CD8-positive, alpha-beta memory T cell (primary cell): Measurements from ENCODE around the gene VWA8. TPM values are rescaled to one million over a fixed set of nuclear protein-coding genes. Genes with fewer than 3 reads are reported as not detected.
"Not testable (repeated sequence)": the region's sequence is repeated elsewhere in the genome, so short reads cannot be mapped to it uniquely, and the experiment has no call there.

Experiments used
- CTCF ChIA-PET: fragments of 350-600 bp; sonication (Branson Sonifier 250); formaldehyde crosslinking; loops from one replicate; lab custom pipeline; 2021; ENCODE audit warnings: antibody characterized with exemption; lab: Charles Lee
- POLR2A ChIA-PET: fragments of 350-600 bp; sonication (Branson Sonifier 250); formaldehyde crosslinking; loops from one replicate; lab custom pipeline; 2021; ENCODE audit warnings: antibody characterized with exemption; lab: Charles Lee
- DNase-seq, 5 donors: peaks; one replicate each; pipeline versions ENCODE4 v3.0.0 to v3.0.0-alpha.2; 2020 to 2022; ENCODE audit warnings: mixed read lengths in 1 of 5
- H3K27ac ChIP-seq: one replicate; pipeline ENCODE4 v1.7.0; 2013; ENCODE audit warnings: low read depth, mild to moderate bottlenecking, low read length, moderate library complexity
- H3K27me3 ChIP-seq: 2 replicates; pipeline ENCODE4 v1.7.0; 2013; ENCODE audit warnings: low read length, mild to moderate bottlenecking; ENCODE audit not compliant: insufficient read depth, poor library complexity, severe bottlenecking
- H3K36me3 ChIP-seq: 2 replicates; pipeline ENCODE4 v1.7.0; 2013; ENCODE audit warnings: mild to moderate bottlenecking, low read length, moderate library complexity; ENCODE audit not compliant: insufficient read depth
- H3K4me1 ChIP-seq: 2 replicates; pipeline ENCODE4 v1.7.0; 2013; ENCODE audit warnings: mild to moderate bottlenecking, low read length, moderate library complexity; ENCODE audit not compliant: insufficient read depth
- H3K4me3 ChIP-seq: 2 replicates; pipeline ENCODE4 v1.7.0; 2013; ENCODE audit warnings: mild to moderate bottlenecking, low read length
- H3K9me3 ChIP-seq: 2 replicates; pipeline ENCODE4 v1.7.0; 2013; ENCODE audit warnings: mild to moderate bottlenecking, low read length
- H3K27ac Mint-ChIP-seq, 8 donors: one replicate each; pipeline ENCODE4 v1.8.0; 2020 to 2021; ENCODE audit warnings: mixed read lengths in 8 of 8, mild to moderate bottlenecking in 6 of 8, inconsistent platforms in 3 of 8, moderate library complexity in 3 of 8
- H3K27me3 Mint-ChIP-seq, 2 donors: one replicate each; pipeline ENCODE4 v1.8.0; 2020 to 2021; ENCODE audit warnings: mixed read lengths in 2 of 2, mild to moderate bottlenecking in 1 of 2, moderate library complexity in 1 of 2
- H3K36me3 Mint-ChIP-seq, 3 donors: one replicate each; pipeline ENCODE4 v1.8.0; 2020 to 2021; ENCODE audit warnings: mixed read lengths in 3 of 3, inconsistent platforms in 1 of 3, mild to moderate bottlenecking in 1 of 3
- H3K4me1 Mint-ChIP-seq, 3 donors: one replicate each; pipeline ENCODE4 v1.8.0; 2020 to 2021; ENCODE audit warnings: mixed read lengths in 3 of 3, inconsistent platforms in 1 of 3, mild to moderate bottlenecking in 1 of 3
- H3K4me3 Mint-ChIP-seq, 7 donors: one replicate each; pipeline ENCODE4 v1.8.0; 2020 to 2021; ENCODE audit warnings: mixed read lengths in 7 of 7, mild to moderate bottlenecking in 6 of 7, moderate library complexity in 4 of 7, inconsistent platforms in 2 of 7
- H3K9me3 Mint-ChIP-seq, 5 donors: one replicate each; pipeline ENCODE4 v1.8.0; 2020 to 2022; ENCODE audit warnings: mixed read lengths in 5 of 5, mild to moderate bottlenecking in 3 of 5, moderate library complexity in 2 of 5, inconsistent platforms in 1 of 5
- polyA plus RNA-seq: library from polyadenylated mRNA; unstranded; fragments of 300-500 nt; fragmentation: Illumina TruSeq; gene quantifications from one replicate; pipeline ENCODE4 v1.2.3, GENCODE V29; 2021
- total RNA-seq, 2 experiments: library from RNA; stranded (reverse); gene quantifications; one replicate each; pipeline ENCODE4 v1.2.3, GENCODE V29; 2021

Gene VWA8
- total and polyA plus RNA-seq, 3 experiments from 2014 or later, result 6.9 to 21.3 (median 21.2) TPM

DNA sequence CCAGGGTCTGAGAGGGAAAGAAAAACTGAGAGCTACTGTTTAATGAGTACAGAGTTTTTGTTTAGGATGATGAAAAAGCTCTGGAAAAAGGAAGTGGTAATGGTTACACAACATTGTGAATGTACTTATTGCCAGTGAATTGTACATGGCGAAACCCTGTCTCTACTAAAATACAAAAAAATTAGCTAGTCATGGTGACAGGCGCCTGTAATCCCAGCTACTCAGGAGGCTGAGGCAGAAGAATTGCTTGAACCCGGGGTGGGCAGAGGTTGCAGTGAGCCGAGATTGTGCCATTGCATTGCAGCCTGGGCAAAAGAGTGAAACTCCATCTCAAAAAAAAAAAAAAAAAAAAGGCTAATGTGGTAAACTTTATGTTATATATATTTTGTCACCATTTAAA is 96.3 kb downstream of the VWA8 start:
- DNase-seq, result no peak
- Mint-ChIP-seq H3K4me3 (no peak overlapping the region), H3K27me3 (no peaks in the 10 kb centered on the region), H3K4me1 (peaks cover 11 to 13% (median 13%) of the 10 kb centered on the region in 3 donors), H3K36me3 (peaks cover 5 to 64% (median 23%) of the 10 kb centered on the region in 3 donors), H3K9me3 (no peaks in the 10 kb centered on the region), H3K27ac (no peak overlapping the region)
- H3K4me3 ChIP-seq, result no peak overlapping the region
- no peaks in the 10 kb centered on the region for H3K4me1 ChIP-seq
- no peaks in the 10 kb centered on the region for H3K9me3 ChIP-seq
- ChIA-PET CTCF (no interaction called here), POLR2A (no interaction called here)
- H3K27me3 ChIP-seq, result no peaks in the 10 kb centered on the region
- H3K27ac ChIP-seq, result no peak overlapping the region
- H3K36me3 ChIP-seq, result peaks cover 5% of the 10 kb centered on the region

DNA sequence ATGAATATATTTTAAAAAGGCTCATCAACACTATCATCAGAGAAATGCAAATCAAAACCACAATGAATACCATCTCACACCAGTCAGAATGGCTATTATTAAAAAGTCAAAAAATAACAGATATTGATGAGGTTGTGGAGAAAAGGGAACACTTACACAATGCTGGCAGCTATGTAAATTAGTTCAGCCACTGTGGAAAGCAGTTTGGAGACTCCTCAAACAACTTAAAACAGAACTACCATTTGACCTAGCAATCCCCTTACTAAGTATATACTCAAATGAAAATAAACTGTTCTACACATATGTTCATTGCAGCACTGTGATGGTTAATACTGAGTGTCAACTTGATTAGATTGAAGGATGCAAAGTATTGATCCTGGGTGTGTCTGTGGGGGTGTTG is 98.2 kb downstream of the VWA8 start:
- POLR2A ChIA-PET, result interaction anchor here (0.6 kb wide), 1 partner anchor 88 kb away, joined by 3 read pairs; no protein-coding TSS in a partner anchor
- CTCF ChIA-PET, result not testable (repeated sequence)
- peaks cover 15 to 73% (median 29%) of the 10 kb centered on the region in 3 donors for H3K36me3 Mint-ChIP-seq

DNA sequence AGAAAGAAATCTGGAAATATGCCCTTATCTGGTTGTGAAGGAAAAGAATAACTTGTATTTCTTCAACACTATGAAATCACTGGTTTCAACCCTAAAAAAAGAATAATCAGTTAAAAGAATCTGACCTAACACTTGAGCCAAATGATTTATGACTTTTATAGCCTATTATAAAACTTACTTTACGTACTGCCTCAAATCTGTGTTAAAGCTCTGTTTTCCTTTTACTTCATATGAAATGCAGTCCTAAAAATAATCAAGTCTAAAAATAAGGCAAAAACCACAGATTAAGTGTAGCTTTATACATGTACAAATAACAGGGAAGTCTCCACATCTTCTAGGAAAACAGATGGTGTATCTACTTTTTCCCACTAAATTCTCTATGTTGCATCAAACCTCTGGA is 101.3 kb downstream of the VWA8 start:
- Histone ChIP-seq H3K9me3 (no peaks in the 10 kb centered on the region), H3K27me3 (no peaks in the 10 kb centered on the region), H3K4me3 (no peak overlapping the region), H3K36me3 (peaks cover 5% of the 10 kb centered on the region), H3K27ac (no peak overlapping the region), H3K4me1 (no peaks in the 10 kb centered on the region)
- CTCF ChIA-PET, result no interaction called here
- Mint-ChIP-seq H3K27ac (no peak overlapping the region), H3K36me3 (peaks cover 21 to 72% (median 25%) of the 10 kb centered on the region in 3 donors), H3K27me3 (no peaks in the 10 kb centered on the region), H3K9me3 (no peaks in the 10 kb centered on the region), H3K4me3 (no peak overlapping the region), H3K4me1 (peaks cover 11 to 13% (median 13%) of the 10 kb centered on the region in 3 donors)
- POLR2A ChIA-PET, result no interaction called here
- no peak for DNase-seq

More for the DNA sequence above, 98.2 kb downstream of the VWA8 start:
- H3K4me1 ChIP-seq, DNase-seq, H3K9me3 Mint-ChIP-seq, H3K36me3 ChIP-seq, H3K9me3 ChIP-seq, H3K4me3 Mint-ChIP-seq, H3K27me3 ChIP-seq, H3K4me3 ChIP-seq, H3K27ac ChIP-seq, H3K27me3 Mint-ChIP-seq: not testable (repeated sequence)
- peaks cover 11 to 13% (median 13%) of the 10 kb centered on the region in 3 donors for H3K4me1 Mint-ChIP-seq
- H3K27ac Mint-ChIP-seq, result peak overlapping the region in 1 of 8 donors; percentile 36

DNA sequence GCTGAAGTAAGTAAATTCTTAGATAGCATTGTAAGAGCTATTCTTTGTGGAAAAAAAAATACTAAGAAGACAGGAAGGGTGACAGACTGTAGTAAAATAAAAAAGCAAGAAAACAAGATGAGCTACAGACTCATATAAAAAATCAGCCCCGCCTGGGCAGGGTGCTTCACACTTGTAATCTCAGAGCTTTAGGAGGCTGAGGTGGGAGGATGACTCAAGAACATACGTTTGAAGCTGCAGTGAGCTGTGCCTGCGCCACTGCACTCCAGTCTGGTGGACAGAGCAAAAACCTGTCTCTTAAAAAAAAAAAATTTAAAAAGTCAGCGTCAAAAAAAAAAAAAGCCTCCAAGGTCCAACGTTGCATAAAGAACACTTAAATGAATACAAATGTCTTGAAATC is 102.1 kb downstream of the VWA8 start:
- Histone ChIP-seq H3K27me3 (no peaks in the 10 kb centered on the region), H3K9me3 (no peaks in the 10 kb centered on the region), H3K36me3 (peaks cover 5% of the 10 kb centered on the region), H3K4me1 (no peaks in the 10 kb centered on the region), H3K27ac (no peak overlapping the region), H3K4me3 (no peak overlapping the region)
- no peaks in the 10 kb centered on the region for H3K27me3 Mint-ChIP-seq
- CTCF ChIA-PET, result no interaction called here
- peak overlapping the region in 1 of 8 donors; percentile 65 for H3K27ac Mint-ChIP-seq
- no peaks in the 10 kb centered on the region for H3K9me3 Mint-ChIP-seq
- POLR2A ChIA-PET, result no interaction called here
- DNase-seq, result no peak
- H3K4me3 Mint-ChIP-seq, result no peak overlapping the region
- H3K36me3 Mint-ChIP-seq, result peaks cover 20 to 70% (median 26%) of the 10 kb centered on the region in 3 donors
- H3K4me1 Mint-ChIP-seq, result peaks cover 11 to 13% (median 13%) of the 10 kb centered on the region in 3 donors

DNA sequence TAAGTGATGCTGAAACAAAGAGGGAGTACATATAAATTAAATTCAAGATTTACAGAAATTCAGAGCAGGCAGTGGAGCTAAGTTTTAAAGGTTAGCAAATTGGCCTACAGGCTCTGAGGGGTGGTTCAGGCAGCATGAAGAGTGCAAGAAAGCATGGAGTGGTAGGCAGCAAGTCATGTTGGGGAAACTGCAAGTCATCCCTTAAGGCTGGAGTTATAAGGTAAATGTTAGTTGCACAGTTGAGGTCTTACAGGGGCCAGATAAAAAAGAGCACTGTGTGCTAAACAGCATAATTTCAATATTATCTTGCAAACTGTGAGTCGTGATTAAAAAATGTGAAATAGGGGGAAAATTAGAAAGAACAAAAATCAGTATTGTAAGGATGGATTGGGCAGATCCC is 106.2 kb downstream of the VWA8 start:
- H3K9me3 Mint-ChIP-seq, result no peaks in the 10 kb centered on the region
- Histone ChIP-seq H3K27me3 (no peaks in the 10 kb centered on the region), H3K36me3 (peaks cover under 1% of the 10 kb centered on the region), H3K9me3 (no peaks in the 10 kb centered on the region), H3K4me1 (no peaks in the 10 kb centered on the region), H3K4me3 (no peak overlapping the region), H3K27ac (no peak overlapping the region)
- H3K27ac Mint-ChIP-seq, result no peak overlapping the region
- ChIA-PET CTCF (no interaction called here), POLR2A (no interaction called here)
- no peaks in the 10 kb centered on the region for H3K27me3 Mint-ChIP-seq
- no peak for DNase-seq
- H3K4me3 Mint-ChIP-seq, result no peak overlapping the region
- peaks cover 32 to 52% (median 32%) of the 10 kb centered on the region in 3 donors for H3K36me3 Mint-ChIP-seq
- no peaks in the 10 kb centered on the region for H3K4me1 Mint-ChIP-seq

DNA sequence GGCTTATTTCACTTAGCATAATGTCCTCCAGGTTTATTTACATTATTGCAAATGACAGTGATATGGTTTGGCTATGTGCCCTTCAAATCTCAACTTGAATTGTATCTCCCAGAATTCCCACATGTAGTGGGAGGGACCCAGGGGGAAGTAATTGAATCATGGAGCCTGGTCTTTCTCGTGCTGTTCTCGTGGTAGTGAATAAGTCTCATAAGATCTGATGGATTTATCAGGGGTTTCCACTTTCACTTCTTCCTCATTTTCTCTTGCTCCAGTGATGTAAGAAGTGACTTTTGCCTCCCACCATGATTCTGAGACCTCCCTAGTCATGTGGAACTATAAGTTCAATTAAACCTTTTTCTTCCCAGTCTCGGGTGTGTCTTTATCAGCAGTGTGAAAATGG is 109.6 kb downstream of the VWA8 start:
- no peaks in the 10 kb centered on the region for H3K9me3 Mint-ChIP-seq
- DNase-seq, result no peak
- peak overlapping the region in 1 of 8 donors; percentile 29 for H3K27ac Mint-ChIP-seq
- Histone ChIP-seq H3K4me1 (no peaks in the 10 kb centered on the region), H3K36me3 (no peaks in the 10 kb centered on the region), H3K4me3 (no peak overlapping the region), H3K27me3 (no peaks in the 10 kb centered on the region), H3K9me3 (no peaks in the 10 kb centered on the region), H3K27ac (no peak overlapping the region)
- POLR2A ChIA-PET, result no interaction called here
- no peaks in the 10 kb centered on the region for H3K4me1 Mint-ChIP-seq
- no peaks in the 10 kb centered on the region for H3K27me3 Mint-ChIP-seq
- CTCF ChIA-PET, result no interaction called here
- no peak overlapping the region for H3K4me3 Mint-ChIP-seq
- peaks cover 21 to 41% (median 26%) of the 10 kb centered on the region in 3 donors for H3K36me3 Mint-ChIP-seq

DNA sequence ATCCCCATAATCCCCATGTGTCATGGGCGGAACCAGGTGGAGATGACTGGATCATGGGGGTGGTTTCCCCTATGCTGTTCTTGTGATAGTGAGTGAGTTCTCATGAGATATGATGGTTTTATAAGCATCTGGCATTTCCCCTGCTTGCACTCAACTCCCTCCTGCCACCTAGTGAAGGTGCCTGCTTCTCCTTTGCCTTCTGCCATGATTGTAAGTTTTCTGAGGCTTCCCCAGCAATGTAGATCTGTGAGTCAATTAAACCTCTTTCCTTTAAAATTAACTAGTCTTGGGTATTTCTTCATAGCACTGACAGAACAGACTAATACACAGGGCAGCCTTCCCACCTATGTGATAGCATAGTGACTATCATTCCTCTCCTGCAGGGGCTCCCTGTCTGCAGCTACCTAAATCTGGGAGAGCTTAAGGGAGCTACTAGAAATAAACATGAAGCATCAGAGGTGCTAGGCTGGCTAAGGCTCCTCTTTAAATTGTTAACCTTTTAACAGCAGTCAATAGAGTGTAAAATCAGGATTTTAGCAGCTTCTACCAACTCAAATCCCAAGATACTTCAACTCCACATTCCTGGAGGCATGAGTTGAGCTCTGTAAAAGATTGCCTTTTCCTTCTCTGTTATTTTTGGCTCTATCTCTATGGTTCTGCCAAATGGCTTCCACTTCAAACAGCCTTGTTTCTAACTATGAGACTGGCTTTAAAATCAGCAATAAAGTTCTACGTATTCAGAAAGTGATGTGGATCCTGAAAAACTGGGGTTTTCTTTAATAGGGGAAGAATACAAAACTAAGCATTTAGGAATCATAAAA is 112.3 kb downstream of the VWA8 start:
- POLR2A ChIA-PET, result no interaction called here
- CTCF ChIA-PET, result no interaction called here
- peaks cover 24 to 32% (median 29%) of the 10 kb centered on the region in 3 donors for H3K36me3 Mint-ChIP-seq
- no peak for DNase-seq
- no peaks in the 10 kb centered on the region for H3K9me3 ChIP-seq
- no peak overlapping the region for H3K4me3 ChIP-seq
- no peaks in the 10 kb centered on the region for H3K4me1 ChIP-seq
- H3K27me3 ChIP-seq, result no peaks in the 10 kb centered on the region
- no peaks in the 10 kb centered on the region for H3K27me3 Mint-ChIP-seq
- H3K4me3 Mint-ChIP-seq, result no peak overlapping the region
- no peak overlapping the region for H3K27ac ChIP-seq
- no peaks in the 10 kb centered on the region for H3K36me3 ChIP-seq
- no peaks in the 10 kb centered on the region for H3K9me3 Mint-ChIP-seq
- H3K27ac Mint-ChIP-seq, result peak overlapping the region in 2 of 8 donors; percentile 14 to 44
- H3K4me1 Mint-ChIP-seq, result peaks cover 0 to 7% (median under 1%) of the 10 kb centered on the region in 3 donors

DNA sequence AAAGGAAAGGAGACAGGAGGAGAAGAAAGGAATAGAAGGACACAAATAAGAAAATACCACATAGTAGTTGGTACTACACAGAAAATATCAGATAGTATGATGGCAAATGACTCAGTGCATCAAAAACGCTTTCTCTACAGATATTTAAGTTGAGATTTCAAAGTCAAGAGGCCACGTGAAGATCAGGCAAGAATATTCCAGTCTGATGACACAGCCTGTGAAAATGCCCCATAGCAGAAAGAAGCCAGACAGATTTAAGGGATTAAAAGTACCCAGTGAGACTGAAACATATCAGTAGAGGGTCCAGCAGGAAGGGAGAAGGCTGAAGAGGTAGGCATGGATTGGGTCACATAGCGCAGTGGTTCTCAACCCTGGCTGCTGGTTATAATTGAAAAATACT is 113.7 kb downstream of the VWA8 start:
- no peak overlapping the region for H3K27ac ChIP-seq
- ChIA-PET POLR2A (no interaction called here), CTCF (no interaction called here)
- H3K4me3 ChIP-seq, result no peak overlapping the region
- H3K27me3 ChIP-seq, result no peaks in the 10 kb centered on the region
- no peaks in the 10 kb centered on the region for H3K9me3 Mint-ChIP-seq
- H3K4me3 Mint-ChIP-seq, result no peak overlapping the region
- H3K4me1 ChIP-seq, result no peaks in the 10 kb centered on the region
- H3K36me3 ChIP-seq, result no peaks in the 10 kb centered on the region
- no peak for DNase-seq
- no peaks in the 10 kb centered on the region for H3K27me3 Mint-ChIP-seq
- H3K4me1 Mint-ChIP-seq, result peaks cover 0 to 7% (median 2%) of the 10 kb centered on the region in 3 donors
- peaks cover 19 to 27% (median 25%) of the 10 kb centered on the region in 3 donors for H3K36me3 Mint-ChIP-seq
- H3K9me3 ChIP-seq, result no peaks in the 10 kb centered on the region
- peak overlapping the region in 2 of 8 donors; percentile 68 to 69 for H3K27ac Mint-ChIP-seq
